ENCODE data around the gene ANAPC1. TPM values are rescaled to one million over a fixed set of nuclear protein-coding genes. Genes with fewer than 3 reads are reported as not detected.

ANAPC1 gene
- total RNA-seq, 1 experiment from 2014 or later = 94.4 TPM

DNA sequence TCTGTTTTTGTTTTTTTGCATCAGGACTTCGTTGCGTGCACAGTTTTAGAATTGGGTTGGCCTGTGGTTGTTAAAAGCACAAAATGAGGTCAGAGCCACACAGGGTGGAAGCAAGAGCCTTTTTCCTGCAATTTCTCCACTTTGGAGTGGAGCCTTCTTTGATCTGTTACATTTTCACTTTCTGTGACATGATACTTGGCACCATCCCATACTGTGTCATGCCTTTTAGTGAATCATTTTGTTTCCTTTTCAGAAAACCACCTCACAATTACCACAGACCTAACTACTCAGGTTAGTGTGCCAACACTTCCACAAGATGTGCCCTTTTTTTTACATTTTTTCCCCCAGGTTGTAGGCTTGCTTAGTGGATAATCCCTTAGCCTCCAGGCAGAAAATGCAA is 46.9 kb upstream of the ANAPC1 start:
- Histone ChIP-seq H3K36me3 (ENCODE audit: low read depth, low read length) (no peaks in the 10 kb centered on the region), H3F3A (ENCODE audit: low read length, unreplicated experiment) (no peaks in the 10 kb centered on the region), H3K79me2 (ENCODE audit: low read length) (no peaks in the 10 kb centered on the region), H3K4me2 (ENCODE audit: low read length) (peak overlapping the region; percentile 55), H3K9me2 (replicated peaks; ENCODE audit: low read length) (no peaks in the 10 kb centered on the region), H3K9me3 (ENCODE audit: low read length) (no peaks in the 10 kb centered on the region), H2AFZ (ENCODE audit: low read length) (no peak overlapping the region), H3K9ac (ENCODE audit: low read length) (no peak overlapping the region), H4K20me1 (ENCODE audit: low read length) (no peaks in the 10 kb centered on the region), H3K27me3 (ENCODE audit: low read length) (no peaks in the 10 kb centered on the region), H3K4me3 (ENCODE audit: low read length) (no peak overlapping the region), H3K4me1 (ENCODE audit: insufficient read depth, low read length) (peaks cover 22% of the 10 kb centered on the region), H3K27ac (ENCODE audit: low read length) (peak overlapping the region; percentile 19; the same call in 1 of the 2 replicates)
- intact Hi-C loops (cut with micrococcal nuclease) = no loop called here
- peak; percentile 81 for ATAC-seq
- ChIA-PET POLR2A (ENCODE audit: unreplicated experiment) (no interaction called here), CTCF (no interaction called here)
- TF ChIP-seq EZH2phosphoT487 (IDR thresholded peaks at IDR 0.05; ENCODE audit: borderline replicate concordance, low read length) (no peak), EZH2 (IDR thresholded peaks at IDR 0.05; ENCODE audit: low read length, unreplicated experiment) (no peak)
- TF ChIP-seq, protein P1, sequence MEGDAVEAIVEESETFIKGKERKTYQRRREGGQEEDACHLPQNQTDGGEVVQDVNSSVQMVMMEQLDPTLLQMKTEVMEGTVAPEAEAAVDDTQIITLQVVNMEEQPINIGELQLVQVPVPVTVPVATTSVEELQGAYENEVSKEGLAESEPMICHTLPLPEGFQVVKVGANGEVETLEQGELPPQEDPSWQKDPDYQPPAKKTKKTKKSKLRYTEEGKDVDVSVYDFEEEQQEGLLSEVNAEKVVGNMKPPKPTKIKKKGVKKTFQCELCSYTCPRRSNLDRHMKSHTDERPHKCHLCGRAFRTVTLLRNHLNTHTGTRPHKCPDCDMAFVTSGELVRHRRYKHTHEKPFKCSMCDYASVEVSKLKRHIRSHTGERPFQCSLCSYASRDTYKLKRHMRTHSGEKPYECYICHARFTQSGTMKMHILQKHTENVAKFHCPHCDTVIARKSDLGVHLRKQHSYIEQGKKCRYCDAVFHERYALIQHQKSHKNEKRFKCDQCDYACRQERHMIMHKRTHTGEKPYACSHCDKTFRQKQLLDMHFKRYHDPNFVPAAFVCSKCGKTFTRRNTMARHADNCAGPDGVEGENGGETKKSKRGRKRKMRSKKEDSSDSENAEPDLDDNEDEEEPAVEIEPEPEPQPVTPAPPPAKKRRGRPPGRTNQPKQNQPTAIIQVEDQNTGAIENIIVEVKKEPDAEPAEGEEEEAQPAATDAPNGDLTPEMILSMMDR (conservative IDR thresholded peaks at IDR 0.05; ENCODE audit: low read depth, low read length) = no peak
- no TSS peak for BruUV-seq (replicated peaks)
- DNase-seq = peak; percentile 89

DNA sequence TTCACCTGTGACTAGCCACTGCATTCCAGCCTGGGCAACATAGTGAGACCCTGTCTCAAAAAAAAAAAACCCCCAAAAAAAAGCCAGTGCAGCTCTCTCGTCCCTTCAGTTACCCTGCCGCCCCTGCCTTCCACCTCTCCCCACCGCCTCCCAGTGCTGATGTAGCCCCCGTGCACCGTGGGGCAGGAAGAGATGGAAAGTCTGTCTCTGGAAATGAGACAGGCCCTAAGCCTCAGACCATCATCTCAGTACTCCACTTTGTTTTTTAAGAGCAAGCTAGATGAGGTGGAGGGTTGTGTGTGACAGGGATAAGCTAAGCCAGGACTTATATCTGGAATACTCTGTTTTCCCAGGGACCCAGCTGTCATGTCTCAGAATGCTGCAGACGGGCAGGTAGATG is 46.4 kb upstream of the ANAPC1 start:
- no peak for DNase-seq
- intact Hi-C loops (cut with micrococcal nuclease) = no loop called here
- ChIA-PET CTCF (no interaction called here), POLR2A (ENCODE audit: unreplicated experiment) (no interaction called here)
- Histone ChIP-seq H3K27me3 (ENCODE audit: low read length) (no peaks in the 10 kb centered on the region), H3K9me2 (replicated peaks; ENCODE audit: low read length) (no peaks in the 10 kb centered on the region), H3K79me2 (ENCODE audit: low read length) (no peaks in the 10 kb centered on the region), H2AFZ (ENCODE audit: low read length) (no peak overlapping the region), H3K27ac (ENCODE audit: low read length) (peak overlapping the region; percentile 19; the same call in 1 of the 2 replicates), H3F3A (ENCODE audit: low read length, unreplicated experiment) (no peaks in the 10 kb centered on the region), H3K9ac (ENCODE audit: low read length) (no peak overlapping the region), H3K9me3 (ENCODE audit: low read length) (no peaks in the 10 kb centered on the region), H3K36me3 (ENCODE audit: low read depth, low read length) (no peaks in the 10 kb centered on the region), H4K20me1 (ENCODE audit: low read length) (no peaks in the 10 kb centered on the region), H3K4me2 (ENCODE audit: low read length) (peak overlapping the region; percentile 55; the same call in 1 of the 2 replicates), H3K4me3 (ENCODE audit: low read length) (no peak overlapping the region), H3K4me1 (ENCODE audit: insufficient read depth, low read length) (peaks cover 22% of the 10 kb centered on the region)
- TF ChIP-seq EZH2 (IDR thresholded peaks at IDR 0.05; ENCODE audit: low read length, unreplicated experiment) = no peak
- TF ChIP-seq EZH2phosphoT487 (IDR thresholded peaks at IDR 0.05; ENCODE audit: borderline replicate concordance, low read length) = no peak
- TF ChIP-seq, protein P1 (conservative IDR thresholded peaks at IDR 0.05; ENCODE audit: low read depth, low read length) = no peak
- BruUV-seq (replicated peaks) = no TSS peak
- ATAC-seq = no peak; the same call in none of the 2 replicates

DNA sequence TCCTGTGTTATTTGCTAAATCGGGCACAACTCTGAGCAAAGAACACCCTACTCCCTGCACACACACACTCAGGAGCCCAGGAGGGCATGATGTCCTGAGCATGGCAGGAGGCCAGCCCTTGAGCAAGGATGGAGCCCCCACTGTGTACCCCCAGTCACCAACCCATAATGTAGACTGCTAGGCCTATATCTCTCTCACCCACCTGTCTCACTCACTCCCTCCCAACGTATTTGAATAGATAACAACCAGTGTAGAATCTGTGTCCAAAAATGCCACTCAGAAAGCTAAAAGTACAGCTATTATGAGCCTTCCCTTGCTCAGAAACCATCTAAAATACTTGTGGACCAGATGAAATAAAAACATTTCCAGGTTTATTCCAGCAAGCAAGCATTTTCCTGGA is 43.7 kb upstream of the ANAPC1 start:
- H3K27me3 ChIP-seq (ENCODE audit: low read length) = no peaks in the 10 kb centered on the region

More for the DNA sequence above, 43.7 kb upstream of the ANAPC1 start:
- H3F3A ChIP-seq (ENCODE audit: low read length, unreplicated experiment) = no peaks in the 10 kb centered on the region
- no peaks in the 10 kb centered on the region for H3K79me2 ChIP-seq (ENCODE audit: low read length)
- H3K36me3 ChIP-seq (ENCODE audit: low read depth, low read length) = no peaks in the 10 kb centered on the region
- ATAC-seq (no peak), DNase-seq (no peak)
- ChIA-PET CTCF (no interaction called here), POLR2A (ENCODE audit: unreplicated experiment) (no interaction called here)
- intact Hi-C loops (cut with micrococcal nuclease) = no loop called here
- H3K9me2 ChIP-seq (replicated peaks; ENCODE audit: low read length) = no peaks in the 10 kb centered on the region
- H3K4me2 ChIP-seq (ENCODE audit: low read length) = no peak overlapping the region
- no peak overlapping the region for H3K27ac ChIP-seq (ENCODE audit: low read length)
- no peaks in the 10 kb centered on the region for H4K20me1 ChIP-seq (ENCODE audit: low read length)
- no peak overlapping the region for H3K9ac ChIP-seq (ENCODE audit: low read length)
- no peaks in the 10 kb centered on the region for H3K9me3 ChIP-seq (ENCODE audit: low read length)
- no TSS peak for BruUV-seq (replicated peaks)
- H2AFZ ChIP-seq (ENCODE audit: low read length) = no peak overlapping the region
- no peak overlapping the region for H3K4me3 ChIP-seq (ENCODE audit: low read length)
- peaks cover 30% of the 10 kb centered on the region for H3K4me1 ChIP-seq (ENCODE audit: insufficient read depth, low read length)
- TF ChIP-seq, protein P1 (conservative IDR thresholded peaks at IDR 0.05; ENCODE audit: low read depth, low read length) = no peak
- no peak for TF ChIP-seq EZH2phosphoT487 (IDR thresholded peaks at IDR 0.05; ENCODE audit: borderline replicate concordance, low read length)
